Smooth muscle cell (in vitro differentiated cells): ENCODE results near the gene MAPKAPK2. TPM values are rescaled to one million over a fixed set of nuclear protein-coding genes. Genes with fewer than 3 reads are reported as not detected.

Experiments
- DNase-seq: peaks from one replicate; lab custom pipeline; 2025; ENCODE audit not compliant: unreplicated experiment; lab: John Stamatoyannopoulos, UW
- H2AFZ ChIP-seq: fragments of 200-600 bp; sonication (generic); 2 replicates; pipeline ENCODE4 v1.6.0; 2016; ENCODE audit warnings: antibody characterized with exemption, low read depth, mild to moderate bottlenecking
- H3F3A ChIP-seq: fragments of 200-600 bp; sonication (generic); 2 replicates; pipeline ENCODE4 v1.6.0; 2017; ENCODE audit warnings: antibody characterized with exemption, low read depth
- H3K27ac ChIP-seq: fragments of 200-600 bp; sonication (generic); 2 replicates; pipeline ENCODE4 v1.5.1; 2016; ENCODE audit warnings: low read depth, mild to moderate bottlenecking
- H3K27me3 ChIP-seq: fragments of 200-600 bp; sonication (generic); 2 replicates; pipeline ENCODE4 v1.6.1; 2016; ENCODE audit warnings: low read depth, mild to moderate bottlenecking
- H3K36me3 ChIP-seq: fragments of 200-600 bp; sonication (generic); 2 replicates; pipeline ENCODE4 v1.5.1; 2016; ENCODE audit warnings: low read depth
- H3K4me1 ChIP-seq: fragments of 200-600 bp; sonication (generic); 2 replicates; pipeline ENCODE4 v1.5.1; 2016; ENCODE audit warnings: low read depth
- H3K4me2 ChIP-seq: fragments of 200-600 bp; sonication (generic); 2 replicates; pipeline ENCODE4 v1.6.0; 2016; ENCODE audit warnings: mild to moderate bottlenecking
- H3K4me3 ChIP-seq: fragments of 200-600 bp; sonication (generic); 2 replicates; pipeline ENCODE4 v1.5.1; 2016; ENCODE audit warnings: mild to moderate bottlenecking
- H3K79me2 ChIP-seq: fragments of 200-600 bp; sonication (generic); 2 replicates; pipeline ENCODE4 v1.6.0; 2016; ENCODE audit warnings: low read depth, mild to moderate bottlenecking
- H3K9ac ChIP-seq: fragments of 200-600 bp; sonication (generic); 2 replicates; pipeline ENCODE4 v1.6.0; 2016; ENCODE audit warnings: low read depth
- H3K9me3 ChIP-seq: fragments of 200-600 bp; sonication (generic); replicated peaks from 2 replicates; pipeline ENCODE4 v1.5.1; 2016; ENCODE audit warnings: low read depth
- H4K20me1 ChIP-seq: fragments of 200-600 bp; sonication (generic); 2 replicates; pipeline ENCODE4 v1.6.0; 2016; ENCODE audit warnings: low read depth
- WGBS: methylation state at CpG from one replicate; pipeline ENCODE4 v1.1.7; 2016; ENCODE audit warnings: low lambda C conversion rate; 5-methylcytosine and 5-hydroxymethylcytosine counted together
- polyA plus RNA-seq: library from polyadenylated mRNA; unstranded; fragments of >200 nt; fragmentation: Nextera tagmentation; extraction: Ambion mirVana; gene quantifications from 2 replicates; pipeline ENCODE4 v1.2.1, GENCODE V29; 2016
- total RNA-seq: library from RNA; depleted of rRNA; stranded (reverse); fragments of >200 nt; gene quantifications from 2 replicates; pipeline ENCODE4 v1.2.3, GENCODE V29; 2014
- TF ChIP-seq, protein P1 (sequence below): fragments of 200-600 bp; sonication (generic); IDR thresholded peaks from 2 replicates; pipeline ENCODE4 v1.5.1; 2017; ENCODE audit warnings: borderline replicate concordance, mild to moderate bottlenecking, antibody characterized with exemption; ENCODE audit not compliant: insufficient read depth, poor library complexity, severe bottlenecking

The MAPKAPK2 gene
- total and polyA plus RNA-seq, 2 experiments from 2014 or later = 14.3 to 40.9 TPM

DNA sequence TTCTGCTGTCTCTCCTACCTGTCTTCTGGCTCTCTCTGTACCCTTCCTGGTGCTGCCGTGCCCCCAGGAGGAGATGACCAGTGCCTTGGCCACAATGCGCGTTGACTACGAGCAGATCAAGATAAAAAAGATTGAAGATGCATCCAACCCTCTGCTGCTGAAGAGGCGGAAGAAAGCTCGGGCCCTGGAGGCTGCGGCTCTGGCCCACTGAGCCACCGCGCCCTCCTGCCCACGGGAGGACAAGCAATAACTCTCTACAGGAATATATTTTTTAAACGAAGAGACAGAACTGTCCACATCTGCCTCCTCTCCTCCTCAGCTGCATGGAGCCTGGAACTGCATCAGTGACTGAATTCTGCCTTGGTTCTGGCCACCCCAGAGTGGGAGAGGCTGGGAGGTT, 47.8 kb downstream of the MAPKAPK2 start:
- no peak overlapping the region for H3K9ac ChIP-seq
- no peaks in the 10 kb centered on the region for H3K4me1 ChIP-seq
- H3K27me3 ChIP-seq = no peaks in the 10 kb centered on the region
- H3K9me3 ChIP-seq = no peaks in the 10 kb centered on the region
- no peak for DNase-seq
- no peak overlapping the region for H2AFZ ChIP-seq
- TF ChIP-seq, protein P1, sequence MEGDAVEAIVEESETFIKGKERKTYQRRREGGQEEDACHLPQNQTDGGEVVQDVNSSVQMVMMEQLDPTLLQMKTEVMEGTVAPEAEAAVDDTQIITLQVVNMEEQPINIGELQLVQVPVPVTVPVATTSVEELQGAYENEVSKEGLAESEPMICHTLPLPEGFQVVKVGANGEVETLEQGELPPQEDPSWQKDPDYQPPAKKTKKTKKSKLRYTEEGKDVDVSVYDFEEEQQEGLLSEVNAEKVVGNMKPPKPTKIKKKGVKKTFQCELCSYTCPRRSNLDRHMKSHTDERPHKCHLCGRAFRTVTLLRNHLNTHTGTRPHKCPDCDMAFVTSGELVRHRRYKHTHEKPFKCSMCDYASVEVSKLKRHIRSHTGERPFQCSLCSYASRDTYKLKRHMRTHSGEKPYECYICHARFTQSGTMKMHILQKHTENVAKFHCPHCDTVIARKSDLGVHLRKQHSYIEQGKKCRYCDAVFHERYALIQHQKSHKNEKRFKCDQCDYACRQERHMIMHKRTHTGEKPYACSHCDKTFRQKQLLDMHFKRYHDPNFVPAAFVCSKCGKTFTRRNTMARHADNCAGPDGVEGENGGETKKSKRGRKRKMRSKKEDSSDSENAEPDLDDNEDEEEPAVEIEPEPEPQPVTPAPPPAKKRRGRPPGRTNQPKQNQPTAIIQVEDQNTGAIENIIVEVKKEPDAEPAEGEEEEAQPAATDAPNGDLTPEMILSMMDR = no peak
- H3K36me3 ChIP-seq = no peaks in the 10 kb centered on the region
- H3K27ac ChIP-seq = no peak overlapping the region
- H3K4me3 ChIP-seq = no peak overlapping the region
- H3K79me2 ChIP-seq = peaks cover 16% of the 10 kb centered on the region
- H3K4me2 ChIP-seq = no peak overlapping the region
- H3F3A ChIP-seq = peaks cover 6% of the 10 kb centered on the region
- H4K20me1 ChIP-seq = peaks cover 93% of the 10 kb centered on the region
- WGBS = 95% methylated on average over 11 of the region's 11 CpGs

DNA sequence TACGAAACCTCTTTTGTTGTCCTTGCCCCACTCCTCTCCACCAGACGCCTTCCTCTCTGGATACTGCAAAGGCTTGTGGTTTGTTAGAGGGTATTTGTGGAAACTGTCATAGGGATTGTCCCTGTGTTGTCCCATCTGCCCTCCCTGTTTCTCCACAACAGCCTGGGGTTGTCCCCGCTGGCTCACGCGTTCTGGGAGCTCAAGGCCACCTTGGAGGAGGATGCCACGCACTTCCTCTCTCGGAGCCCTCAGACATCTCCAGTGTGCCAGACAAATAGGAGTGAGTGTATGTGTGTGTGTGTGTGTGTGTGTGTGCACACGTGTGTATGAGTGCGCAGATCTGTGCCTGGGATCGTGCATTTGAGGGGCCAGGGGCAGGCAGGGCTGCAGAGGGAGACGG, 48.3 kb downstream of the MAPKAPK2 start:
- no peak overlapping the region for H3K4me3 ChIP-seq
- H3K9me3 ChIP-seq = no peaks in the 10 kb centered on the region
- H3K4me2 ChIP-seq = no peak overlapping the region
- peaks cover 11% of the 10 kb centered on the region for H3K79me2 ChIP-seq
- no peaks in the 10 kb centered on the region for H3K4me1 ChIP-seq
- no peak overlapping the region for H2AFZ ChIP-seq
- 92% methylated on average over 11 of the region's 11 CpGs for WGBS
- H3K27ac ChIP-seq = no peak overlapping the region
- TF ChIP-seq, protein P1 = no peak
- no peak overlapping the region for H3K9ac ChIP-seq
- peaks cover 88% of the 10 kb centered on the region for H4K20me1 ChIP-seq
- no peaks in the 10 kb centered on the region for H3K36me3 ChIP-seq
- DNase-seq = no peak
- no peaks in the 10 kb centered on the region for H3K27me3 ChIP-seq
- peaks cover 6% of the 10 kb centered on the region for H3F3A ChIP-seq

- H3F3A ChIP-seq = peaks cover 6% of the 10 kb centered on the region
- no peak for DNase-seq
- H3K9me3 ChIP-seq = no peaks in the 10 kb centered on the region
Observed at GRCh38 chr1:206734499-206735142, 49.9 kb downstream of the MAPKAPK2 start.

More at GRCh38 chr1:206734499-206735142, 49.9 kb downstream of the MAPKAPK2 start:
- Histone ChIP-seq H3K36me3 (no peaks in the 10 kb centered on the region), H3K27me3 (no peaks in the 10 kb centered on the region), H3K4me1 (no peaks in the 10 kb centered on the region), H2AFZ (no peak overlapping the region), H3K79me2 (peaks cover 3% of the 10 kb centered on the region), H3K4me3 (no peak overlapping the region), H3K4me2 (no peak overlapping the region), H3K27ac (peak overlapping the region; percentile 37), H4K20me1 (peaks cover 79% of the 10 kb centered on the region), H3K9ac (no peak overlapping the region)
- 70% methylated on average over 9 of the region's 9 CpGs for WGBS
- TF ChIP-seq, protein P1 = peak; percentile 63
